H9 (cell line): ENCODE results near the gene PDE3B. TPM values are rescaled to one million over a fixed set of nuclear protein-coding genes. Genes with fewer than 3 reads are reported as not detected.

Experiments
- DNase-seq: peaks from one replicate; pipeline ENCODE4 v3.0.0-alpha.2; 2017
- H2AFZ ChIP-seq: one replicate; pipeline ENCODE4 v1.6.1; 2013; ENCODE audit warnings: mild to moderate bottlenecking, low read length, control low read depth, moderate library complexity
- H2AK5ac ChIP-seq: 2 replicates; pipeline ENCODE4 v1.6.1; 2013; ENCODE audit warnings: low read length, control low read depth, mixed read lengths; ENCODE audit not compliant: insufficient read length
- H2BK120ac ChIP-seq: one replicate; pipeline ENCODE4 v1.6.1; 2013; ENCODE audit warnings: low read depth, mild to moderate bottlenecking, low read length, control low read depth, inconsistent platforms; ENCODE audit not compliant: poor library complexity, severe bottlenecking
- H2BK12ac ChIP-seq: 2 replicates; pipeline ENCODE4 v1.6.1; 2013; ENCODE audit warnings: low read length, control low read depth, mixed read lengths, low read depth; ENCODE audit not compliant: insufficient read length
- H2BK15ac ChIP-seq: 2 replicates; pipeline ENCODE4 v1.6.1; 2013; ENCODE audit warnings: low read depth, low read length, control low read depth
- H2BK20ac ChIP-seq: one replicate; pipeline ENCODE4 v1.6.1; 2013; ENCODE audit warnings: low read depth, mild to moderate bottlenecking, low read length, control low read depth, inconsistent platforms; ENCODE audit not compliant: poor library complexity, severe bottlenecking
- H2BK5ac ChIP-seq: 2 replicates; pipeline ENCODE4 v1.6.1; 2013; ENCODE audit warnings: low read length, control low read depth, mixed read lengths; ENCODE audit not compliant: insufficient read length
- H3K14ac ChIP-seq: 2 replicates; pipeline ENCODE4 v1.6.1; 2013; ENCODE audit warnings: low read length, control low read depth; ENCODE audit not compliant: insufficient read depth
- H3K18ac ChIP-seq: 2 replicates; pipeline ENCODE4 v1.6.1; 2013; ENCODE audit warnings: low read depth, mild to moderate bottlenecking, mixed read lengths, low read length, control low read depth; ENCODE audit not compliant: insufficient read length
- H3K23ac ChIP-seq: 2 replicates; pipeline ENCODE4 v1.6.1; 2013; ENCODE audit warnings: low read length, control low read depth, mixed read lengths, low read depth; ENCODE audit not compliant: insufficient read length
- H3K23me2 ChIP-seq: 2 replicates; pipeline ENCODE4 v1.6.1; 2013; ENCODE audit warnings: low read depth, mild to moderate bottlenecking, mixed read lengths, low read length, control low read depth; ENCODE audit not compliant: insufficient read length, poor library complexity, severe bottlenecking
- H3K27ac ChIP-seq: 2 replicates; pipeline ENCODE4 v1.5.1; 2013; ENCODE audit warnings: low read length, control low read depth, mixed read lengths, low read depth; ENCODE audit not compliant: insufficient read length
- H3K27me3 ChIP-seq: 2 replicates; pipeline ENCODE4 v1.6.1; 2013; ENCODE audit warnings: low read length, control low read depth, inconsistent platforms; ENCODE audit not compliant: insufficient read depth
- H3K4ac ChIP-seq: 2 replicates; pipeline ENCODE4 v1.6.1; 2013; ENCODE audit warnings: low read depth, mild to moderate bottlenecking, control low read depth, inconsistent platforms, low read length, moderate library complexity
- H3K4me1 ChIP-seq: 2 replicates; pipeline ENCODE4 v1.6.1; 2013; ENCODE audit warnings: low read length, control low read depth, inconsistent platforms; ENCODE audit not compliant: insufficient read depth
- H3K4me2 ChIP-seq: 2 replicates; pipeline ENCODE4 v1.6.1; 2013; ENCODE audit warnings: low read length, control low read depth, mixed read lengths; ENCODE audit not compliant: insufficient read length, insufficient read depth
- H3K56ac ChIP-seq: 2 replicates; pipeline ENCODE4 v1.6.1; 2013; ENCODE audit warnings: low read depth, mild to moderate bottlenecking, mixed read lengths, low read length, control low read depth; ENCODE audit not compliant: insufficient read length
- H3K79me1 ChIP-seq: 2 replicates; pipeline ENCODE4 v1.6.1; 2013; ENCODE audit warnings: low read depth, mild to moderate bottlenecking, moderate library complexity, low read length, control low read depth, inconsistent platforms; ENCODE audit not compliant: insufficient read depth, poor library complexity, severe bottlenecking
- H3K79me2 ChIP-seq: 2 replicates; pipeline ENCODE4 v1.6.1; 2013; ENCODE audit warnings: low read length, control low read depth, inconsistent platforms; ENCODE audit not compliant: insufficient read depth
- H3K9ac ChIP-seq: 2 replicates; pipeline ENCODE4 v1.6.1; 2013; ENCODE audit warnings: low read length, control low read depth, mixed read lengths; ENCODE audit not compliant: insufficient read length; ENCODE audit errors: extremely low read depth
- H3K9me3 ChIP-seq: one replicate; pipeline ENCODE4 v1.6.1; 2013; ENCODE audit warnings: low read depth, low read length, inconsistent platforms; ENCODE audit not compliant: control insufficient read depth
- H3T11ph ChIP-seq: one replicate; pipeline ENCODE4 v1.6.1; 2013; ENCODE audit warnings: mild to moderate bottlenecking, low read length, control low read depth, inconsistent platforms
- H4K20me1 ChIP-seq: one replicate; pipeline ENCODE4 v1.6.1; 2013; ENCODE audit not compliant: control insufficient read depth, insufficient read length, insufficient read depth
- H4K5ac ChIP-seq: 2 replicates; pipeline ENCODE4 v1.6.1; 2013; ENCODE audit warnings: low read depth, mild to moderate bottlenecking, mixed read lengths, low read length, control low read depth; ENCODE audit not compliant: insufficient read length
- H4K8ac ChIP-seq: replicated peaks from 2 replicates; pipeline ENCODE4 v1.6.1; 2013; ENCODE audit warnings: low read length, control low read depth, mixed read lengths, low read depth; ENCODE audit not compliant: insufficient read length
- H4K91ac ChIP-seq: 2 replicates; pipeline ENCODE4 v1.6.1; 2013; ENCODE audit warnings: low read depth, mild to moderate bottlenecking, moderate library complexity, mixed read lengths, low read length, control low read depth; ENCODE audit not compliant: insufficient read length
- H3K27ac Mint-ChIP-seq, 3 experiments: 2 replicates in 2 of 3; 3 replicates in 1 of 3; pipeline ENCODE4 v1.8.0; 2020 to 2021; ENCODE audit warnings: mixed read lengths in 3 of 3, mild to moderate bottlenecking in 1 of 3, moderate library complexity in 1 of 3
- H3K27me3 Mint-ChIP-seq: 2 replicates; pipeline ENCODE4 v1.8.0; 2021; ENCODE audit warnings: low read depth, mild to moderate bottlenecking, moderate library complexity, mixed read lengths
- H3K36me3 Mint-ChIP-seq, 3 experiments: 2 replicates in 2 of 3; 3 replicates in 1 of 3; pipeline ENCODE4 v1.8.0; 2020 to 2021; ENCODE audit warnings: low read depth in 3 of 3, mixed read lengths in 3 of 3; ENCODE audit not compliant: insufficient read depth in 1 of 3
- H3K4me1 Mint-ChIP-seq, 2 experiments: 2 replicates each; pipeline ENCODE4 v1.8.0; 2020; ENCODE audit warnings: mixed read lengths in 2 of 2
- H3K4me3 Mint-ChIP-seq, 2 experiments: 2 replicates in 1 of 2; 3 replicates in 1 of 2; pipeline ENCODE4 v1.8.0; 2020 to 2021; ENCODE audit warnings: mild to moderate bottlenecking in 2 of 2, mixed read lengths in 2 of 2, moderate library complexity in 1 of 2
- H3K9me3 Mint-ChIP-seq, 2 experiments: 2 replicates in 1 of 2; 3 replicates in 1 of 2; pipeline ENCODE4 v1.8.0; 2020; ENCODE audit warnings: mild to moderate bottlenecking in 2 of 2, mixed read lengths in 2 of 2, moderate library complexity in 1 of 2
- CTCF ChIP-seq: fragments of 200-600 bp; sonication (generic); conservative IDR thresholded peaks from 3 replicates; pipeline ENCODE4 v1.8.0; 2021; ENCODE audit warnings: antibody characterized with exemption, mild to moderate bottlenecking
- WGBS: extraction: QIAGEN DNeasy Blood & Tissue Kit; methylation state at CpG from one replicate; pipeline ENCODE4 v1.1.7; 2013; ENCODE audit warnings: missing lambda C conversion rate, low lambda C conversion rate, mixed read lengths; ENCODE audit not compliant: insufficient read length; ENCODE audit errors: extremely low coverage; 5-methylcytosine and 5-hydroxymethylcytosine counted together
- total RNA-seq: library from RNA; stranded (reverse); gene quantifications from 2 replicates; pipeline ENCODE4 v1.2.1, GENCODE V29; 2021

The PDE3B gene
- total RNA-seq, 1 experiment from 2014 or later = 6.6 TPM

GRCh38 chr11:14644226-14645014 lies 816 bp downstream of the PDE3B start:
- H3K9me3 ChIP-seq = no peaks in the 10 kb centered on the region
- H3K4ac ChIP-seq = no peak overlapping the region
- no peak overlapping the region for H4K8ac ChIP-seq
- no peak overlapping the region for H3K23ac ChIP-seq
- H3K36me3 Mint-ChIP-seq = no peaks in the 10 kb centered on the region
- H2BK20ac ChIP-seq = no peak overlapping the region
- H2AK5ac ChIP-seq = no peak overlapping the region
- peaks cover 36% of the 10 kb centered on the region for H3K27me3 Mint-ChIP-seq
- WGBS = no CpG with 5 or more reads among the region's 65 CpGs
- H3K9ac ChIP-seq = peak overlapping the region; percentile 52
- peaks cover 2% of the 10 kb centered on the region; the same call in 1 of the 2 replicates for H3K27me3 ChIP-seq
- no peak overlapping the region for H4K91ac ChIP-seq
- no peak overlapping the region for H2BK12ac ChIP-seq
- no peak overlapping the region for H3K56ac ChIP-seq
- H3K4me3 Mint-ChIP-seq = peak overlapping the region; percentile 79 to 94
- H2AFZ ChIP-seq = no peak overlapping the region
- H3K14ac ChIP-seq = peak overlapping the region; percentile 96
- no peak overlapping the region for H4K5ac ChIP-seq
- 0 out of 2 replicates have a peak, but pooled peaks cover 2% of the 10 kb centered on the region for H3K4me1 ChIP-seq
- H3K23me2 ChIP-seq = peaks cover 9% of the 10 kb centered on the region
- no peak for TF ChIP-seq CTCF
- H3T11ph ChIP-seq = no peak overlapping the region
- H3K79me1 ChIP-seq = no peaks in the 10 kb centered on the region
- H3K79me2 ChIP-seq = no peaks in the 10 kb centered on the region
- H4K20me1 ChIP-seq = no peaks in the 10 kb centered on the region
- peaks cover 16 to 21% of the 10 kb centered on the region in 2 experiments for H3K4me1 Mint-ChIP-seq
- no peak overlapping the region for H2BK15ac ChIP-seq
- H3K27ac ChIP-seq = no peak overlapping the region
- H3K4me2 ChIP-seq = peak overlapping the region; percentile 73
- H2BK120ac ChIP-seq = no peak overlapping the region
- peak; percentile 63 for DNase-seq
- peak overlapping the region; percentile 83 for H3K18ac ChIP-seq
- H2BK5ac ChIP-seq = no peak overlapping the region
- H3K9me3 Mint-ChIP-seq = no peaks in the 10 kb centered on the region
- H3K27ac Mint-ChIP-seq = peak overlapping the region in 1 of 3 experiments; percentile 74; a peak in 1 of 7 replicates
